SJSA1 (cell line): ENCODE measurements around the gene PRAMEF4. TPM values are rescaled to one million over a fixed set of nuclear protein-coding genes. Genes with fewer than 3 reads are reported as not detected.

Experiments used
- total RNA-seq: library from RNA; depleted of rRNA; stranded (reverse); fragments of >200 nt; shearing (Covaris generic); gene quantifications from 2 replicates; pipeline ENCODE4 v1.2.3, GENCODE V29; 2014; rRNA removed

The PRAMEF4 gene
- total RNA-seq, 1 experiment from 2014 or later = not detected

Other genes with a start within 250 kb of the PRAMEF4 start
- gene AADACL4, start 242.1 kb downstream of the PRAMEF4 start, total RNA-seq = not detected in 2 replicates
- gene AADACL3, start 170.1 kb downstream of the PRAMEF4 start, total RNA-seq = not detected in 2 replicates
- gene CFAP107, start 140.0 kb downstream of the PRAMEF4 start, total RNA-seq = not detected in 2 replicates
- gene PRAMEF12, start 112.5 kb downstream of the PRAMEF4 start, total RNA-seq = not detected in 2 replicates
- not detected in 2 replicates for gene PRAMEF1, start 94.8 kb downstream of the PRAMEF4 start, total RNA-seq
- not detected in 2 replicates for gene PRAMEF11, start 54.8 kb downstream of the PRAMEF4 start, total RNA-seq
- gene HNRNPCL1, start 37.5 kb downstream of the PRAMEF4 start, total RNA-seq = not detected in 2 replicates
- not detected in 2 replicates for gene PRAMEF2, start 29.1 kb downstream of the PRAMEF4 start, total RNA-seq
- not detected in 2 replicates for gene PRAMEF10, start 12.1 kb upstream of the PRAMEF4 start, total RNA-seq
- gene PRAMEF7, start 30.4 kb upstream of the PRAMEF4 start, total RNA-seq = not detected in 2 replicates
- not detected in 2 replicates for gene PRAMEF6, start 61.4 kb upstream of the PRAMEF4 start, total RNA-seq
- gene PRAMEF27, start 170.4 kb upstream of the PRAMEF4 start, total RNA-seq = not detected in 2 replicates
- gene HNRNPCL3, start 174.6 kb upstream of the PRAMEF4 start, total RNA-seq = not detected in 2 replicates
- gene PRAMEF25, start 184.6 kb upstream of the PRAMEF4 start, total RNA-seq = not detected in 2 replicates
- gene HNRNPCL2, start 230.7 kb upstream of the PRAMEF4 start, total RNA-seq = not detected in 2 replicates